NCI-H146 treated with DMSO at 0.1 percent for 48 hours (cell line): ENCODE data around the gene MS4A6E.

Experiments used
- DNase-seq: peaks from one replicate; lab custom pipeline; 2025; ENCODE audit not compliant: unreplicated experiment; lab: John Stamatoyannopoulos, UW

MS4A6E gene

GRCh38 chr11:60371854-60372253, 44.8 kb downstream of the MS4A6E start:
- DNase-seq, result no peak

- DNase-seq, result no peak
Observed at GRCh38 chr11:60372767-60373166, 45.7 kb downstream of the MS4A6E start.

- no peak for DNase-seq
Observed at GRCh38 chr11:60375316-60375715, 48.3 kb downstream of the MS4A6E start.

- DNase-seq, result no peak
Observed at GRCh38 chr11:60376601-60377000, 49.5 kb downstream of the MS4A6E start.

GRCh38 chr11:60377401-60378136, 50.5 kb downstream of the MS4A6E start:
- no peak for DNase-seq

- no peak for DNase-seq
Observed at GRCh38 chr11:60378354-60378753, 51.3 kb downstream of the MS4A6E start, which contains the start of gene MS4A7. TSS of gene MS4A7 (plus strand) at chr11:60378532. CDS start at chr11:60383142, 4,610 bp downstream.

- no peak for DNase-seq
Observed at GRCh38 chr11:60389279-60389910, 62.3 kb downstream of the MS4A6E start.

GRCh38 chr11:60390419-60390818, 63.4 kb downstream of the MS4A6E start:
- no peak for DNase-seq
